ENCODE data around the gene TFF3.

TFF3 gene

GRCh38 chr21:42314616-42315295, 453 bp downstream of the TFF3 start:
- TF ChIP-seq CTCF (IDR thresholded peaks at IDR 0.05; ENCODE audit: insufficient read depth, missing control alignments): no peak
- no peak for DNase-seq (ENCODE audit: insufficient read length, low spot score)
- FAIRE-seq: no peak

GRCh38 chr21:42313501-42313969, 1.7 kb downstream of the TFF3 start:
- no peak for FAIRE-seq
- DNase-seq (ENCODE audit: insufficient read length, low spot score): no peak

GRCh38 chr21:42312626-42313104, 2.5 kb downstream of the TFF3 start:
- DNase-seq (ENCODE audit: insufficient read length, low spot score) (no peak), FAIRE-seq (no peak)
- no peak for TF ChIP-seq CTCF (IDR thresholded peaks at IDR 0.05; ENCODE audit: insufficient read depth, missing control alignments)

More at GRCh38 chr21:42313501-42313969, 1.7 kb downstream of the TFF3 start:
- TF ChIP-seq CTCF (IDR thresholded peaks at IDR 0.05; ENCODE audit: insufficient read depth, missing control alignments): no peak

- FAIRE-seq (no peak), DNase-seq (ENCODE audit: insufficient read length, low spot score) (no peak)
- no peak for TF ChIP-seq CTCF (IDR thresholded peaks at IDR 0.05; ENCODE audit: insufficient read depth, missing control alignments)
These were observed 3.2 kb downstream of the TFF3 start for GRCh38 chr21:42311816-42312625.

GRCh38 chr21:42311160-42311559, 4.0 kb downstream of the TFF3 start:
- TF ChIP-seq CTCF (IDR thresholded peaks at IDR 0.05; ENCODE audit: insufficient read depth, missing control alignments): no peak
- DNase-seq (ENCODE audit: insufficient read length, low spot score): no peak
- FAIRE-seq: no peak

GRCh38 chr21:42310411-42311001, 4.7 kb downstream of the TFF3 start:
- DNase-seq (ENCODE audit: insufficient read length, low spot score) (no peak), FAIRE-seq (no peak)
- TF ChIP-seq CTCF (IDR thresholded peaks at IDR 0.05; ENCODE audit: insufficient read depth, missing control alignments): no peak

All from D721Med (cell line).